ENCODE measurements around the gene SHD. TPM values are rescaled to one million over a fixed set of nuclear protein-coding genes. Genes with fewer than 3 reads are reported as not detected.
"Not testable (repeated sequence)": the region's sequence is repeated elsewhere in the genome, so short reads cannot be mapped to it uniquely, and the experiment has no call there.

SHD gene
- total RNA-seq, 2 experiments from 2014 or later: not detected

- no peak overlapping the region for H3K4me3 Mint-ChIP-seq
- DNase-seq (peak; percentile 83), ATAC-seq (peak; percentile 81)
- no peaks in the 10 kb centered on the region for H3K27me3 Mint-ChIP-seq
- ChIA-PET CTCF (interaction anchor here (0.5 to 4.4 kb wide), 31 partner anchors 10 to 1040 kb away, joined by 3 to 52 read pairs (median 4); partner anchors contain the start of genes CHAF1A, EBI3, HDGFL2 and MPND), POLR2A (interaction anchor here (0.5 to 1.5 kb wide), 8 partner anchors 31 to 133 kb away, joined by 3 to 9 read pairs (median 3); partner anchors contain the start of genes MPND, SH3GL1 and STAP2)
- peaks cover 14% of the 10 kb centered on the region for H3K4me1 Mint-ChIP-seq
- H3K9me3 Mint-ChIP-seq (ENCODE audit: low read depth): no peaks in the 10 kb centered on the region
- peaks cover 47% of the 10 kb centered on the region for H3K36me3 Mint-ChIP-seq (ENCODE audit: low read depth)
- intact Hi-C loops (cut with DNase I, micrococcal nuclease): loop anchor here (1.0 to 5.0 kb wide), 5 partner anchors 35 to 258 kb away; partner anchors contain the start of genes FSD1 (in 1 of the 2), SH3GL1 (in 1 of the 2) and TMIGD2 (in 1 of the 2)
- H3K27ac Mint-ChIP-seq: peak overlapping the region; percentile 9
These were observed 11.8 kb upstream of the SHD start for GRCh38 chr19:4267101-4267900.

- ATAC-seq: no peak
- CTCF ChIA-PET: interaction anchor here (0.6 to 4.4 kb wide), 15 partner anchors 10 to 1041 kb away, joined by 3 to 52 read pairs (median 5); partner anchors contain the start of genes EBI3, MPND and TMIGD2
- no peaks in the 10 kb centered on the region for H3K9me3 Mint-ChIP-seq (ENCODE audit: low read depth)
- no peaks in the 10 kb centered on the region for H3K27me3 Mint-ChIP-seq
- no peak overlapping the region for H3K4me3 Mint-ChIP-seq
- peaks cover 14% of the 10 kb centered on the region for H3K4me1 Mint-ChIP-seq
- intact Hi-C loops (cut with DNase I, micrococcal nuclease): loop anchor here (1.0 to 5.0 kb wide), 5 partner anchors 34 to 257 kb away; partner anchors contain the start of genes FSD1 (in 1 of the 2), SH3GL1 (in 1 of the 2) and TMIGD2 (in 1 of the 2)
- H3K36me3 Mint-ChIP-seq (ENCODE audit: low read depth): peaks cover 46% of the 10 kb centered on the region
- POLR2A ChIA-PET: interaction anchor here (0.7 to 1.2 kb wide), 3 partner anchors 30 to 102 kb away, joined by 3 read pairs; partner anchors contain the start of gene STAP2
- DNase-seq: no peak
- H3K27ac Mint-ChIP-seq: no peak overlapping the region
These were observed 10.9 kb upstream of the SHD start for GRCh38 chr19:4267901-4268815.

GRCh38 chr19:4268816-4269430 lies 10.1 kb upstream of the SHD start:
- CTCF ChIA-PET: interaction anchor here (0.9 to 4.4 kb wide), 6 partner anchors 9 to 84 kb away, joined by 3 to 52 read pairs (median 5); partner anchors contain the start of gene TMIGD2
- DNase-seq (no peak), ATAC-seq (no peak)
- Mint-ChIP-seq H3K27ac (no peak overlapping the region), H3K4me1 (peaks cover 11% of the 10 kb centered on the region), H3K4me3 (no peak overlapping the region), H3K36me3 (ENCODE audit: low read depth) (peaks cover 39% of the 10 kb centered on the region), H3K9me3 (ENCODE audit: low read depth) (no peaks in the 10 kb centered on the region), H3K27me3 (no peaks in the 10 kb centered on the region)
- POLR2A ChIA-PET: no interaction called here
- intact Hi-C loops (cut with DNase I, micrococcal nuclease): loop anchor here in 1 of 2 experiments (5.0 kb wide), 1 partner anchor 33 kb away; the partner anchor contains the start of genes FSD1 and TMIGD2

DNA sequence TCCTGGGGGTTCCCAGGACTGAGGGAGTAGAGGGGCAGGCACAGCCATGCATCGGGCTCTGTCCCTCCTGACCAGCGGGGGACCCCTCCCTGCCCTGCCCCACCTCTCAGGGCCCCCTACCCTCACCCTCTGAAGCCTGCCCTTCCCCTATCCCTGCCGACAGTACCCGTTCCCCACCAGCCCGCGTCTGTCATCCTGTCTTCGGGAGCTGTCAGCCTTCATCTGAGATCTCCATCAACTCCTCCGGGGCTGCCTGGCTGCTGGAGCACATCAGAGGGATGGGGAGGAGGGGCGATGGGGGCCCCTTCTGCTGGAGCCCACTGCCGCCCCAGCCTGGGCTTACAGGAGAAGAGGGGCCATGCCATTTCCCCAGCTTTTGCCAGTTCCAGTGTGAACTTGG lies 6.2 kb upstream of the SHD start:
- POLR2A ChIA-PET: no interaction called here
- no peak for ATAC-seq
- no peak for DNase-seq
- CTCF ChIA-PET: interaction anchor here (1.2 kb wide), 1 partner anchor 10 kb away, joined by 3 read pairs; no protein-coding TSS in a partner anchor
- Mint-ChIP-seq H3K4me1 (no peaks in the 10 kb centered on the region), H3K9me3 (ENCODE audit: low read depth) (no peaks in the 10 kb centered on the region), H3K36me3 (ENCODE audit: low read depth) (peaks cover 14% of the 10 kb centered on the region), H3K27me3 (peaks cover 2% of the 10 kb centered on the region), H3K27ac (no peak overlapping the region), H3K4me3 (no peak overlapping the region)
- intact Hi-C loops (cut with DNase I, micrococcal nuclease): no loop called here

- DNase-seq; H3K4me3 Mint-ChIP-seq; H3K27ac Mint-ChIP-seq; H3K9me3 Mint-ChIP-seq (ENCODE audit: low read depth); H3K27me3 Mint-ChIP-seq; ATAC-seq; intact Hi-C loops (cut with DNase I, micrococcal nuclease); H3K36me3 Mint-ChIP-seq (ENCODE audit: low read depth); H3K4me1 Mint-ChIP-seq; POLR2A ChIA-PET: not testable (repeated sequence)
- CTCF ChIA-PET: interaction anchor here (0.6 kb wide), 1 partner anchor 314 kb away, joined by 5 read pairs; no protein-coding TSS in a partner anchor
These were observed 4.8 kb upstream of the SHD start for GRCh38 chr19:4274321-4274686.

- DNase-seq: no peak
- Mint-ChIP-seq H3K27ac (no peak overlapping the region), H3K36me3 (ENCODE audit: low read depth) (peaks cover under 1% of the 10 kb centered on the region), H3K9me3 (ENCODE audit: low read depth) (no peaks in the 10 kb centered on the region), H3K27me3 (peaks cover 22% of the 10 kb centered on the region), H3K4me3 (no peak overlapping the region), H3K4me1 (peaks cover 2% of the 10 kb centered on the region)
- intact Hi-C loops (cut with DNase I, micrococcal nuclease): no loop called here
- ChIA-PET CTCF (interaction anchor here (0.7 to 2.4 kb wide), 4 partner anchors 9 to 290 kb away, joined by 3 to 8 read pairs (median 4); no protein-coding TSS in a partner anchor), POLR2A (interaction anchor here (0.6 kb wide), 1 partner anchor 60 kb away, joined by 3 read pairs; no protein-coding TSS in a partner anchor)
- ATAC-seq: no peak
These were observed 1.8 kb upstream of the SHD start for GRCh38 chr19:4277191-4277696.

DNA sequence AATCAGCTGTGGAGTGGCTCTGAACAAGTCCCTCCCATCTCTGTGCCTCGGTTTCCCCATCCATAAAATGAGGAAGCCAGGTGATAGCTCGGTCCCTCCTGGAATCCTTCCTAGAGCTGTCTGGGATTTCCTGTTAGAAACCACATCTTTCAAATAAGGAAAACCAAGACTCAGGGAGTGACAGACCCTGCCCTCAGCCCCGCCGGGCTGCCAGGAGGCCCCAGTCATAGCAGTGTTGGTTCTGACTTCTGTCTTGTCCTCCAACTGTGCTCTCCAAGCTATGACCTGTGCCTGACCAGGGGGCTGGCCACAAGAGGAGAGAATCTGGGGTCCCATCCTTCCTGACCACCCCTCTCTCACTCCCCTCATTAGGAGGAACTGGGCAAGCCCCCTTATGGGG lies 1.1 kb upstream of the SHD start:
- ATAC-seq: no peak
- ChIA-PET CTCF (interaction anchor here (1.0 to 2.4 kb wide), 3 partner anchors 9 to 290 kb away, joined by 3 to 8 read pairs (median 5); no protein-coding TSS in a partner anchor), POLR2A (interaction anchor here (0.7 kb wide), 1 partner anchor 41 kb away, joined by 3 read pairs; no protein-coding TSS in a partner anchor)
- Mint-ChIP-seq H3K36me3 (ENCODE audit: low read depth) (no peaks in the 10 kb centered on the region), H3K4me1 (peaks cover 2% of the 10 kb centered on the region), H3K27me3 (peaks cover 22% of the 10 kb centered on the region), H3K9me3 (ENCODE audit: low read depth) (no peaks in the 10 kb centered on the region), H3K4me3 (no peak overlapping the region), H3K27ac (no peak overlapping the region)
- intact Hi-C loops (cut with DNase I, micrococcal nuclease): no loop called here
- no peak for DNase-seq

DNA sequence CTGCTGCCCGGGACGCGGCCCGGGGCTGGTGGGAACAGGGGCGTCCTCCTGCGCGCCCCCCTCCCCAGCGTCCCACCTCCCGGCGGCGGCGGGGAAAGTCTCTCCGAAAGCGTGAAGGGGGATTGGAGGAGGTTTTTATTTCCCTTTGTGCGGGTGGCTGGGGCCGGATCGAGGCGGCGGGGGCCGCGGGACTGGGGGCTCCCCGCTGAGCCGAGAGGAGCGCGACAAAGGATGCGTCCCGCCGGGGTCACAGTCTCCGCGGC lies 132 bp downstream of the SHD start:
- no peak for DNase-seq
- Mint-ChIP-seq H3K9me3 (ENCODE audit: low read depth) (no peaks in the 10 kb centered on the region), H3K4me1 (peaks cover 2% of the 10 kb centered on the region), H3K4me3 (no peak overlapping the region), H3K27me3 (peaks cover 22% of the 10 kb centered on the region), H3K27ac (no peak overlapping the region), H3K36me3 (ENCODE audit: low read depth) (no peaks in the 10 kb centered on the region)
- ChIA-PET CTCF (no interaction called here), POLR2A (no interaction called here)
- intact Hi-C loops (cut with DNase I, micrococcal nuclease): no loop called here
- ATAC-seq: no peak

GRCh38 chr19:4279530-4280422 lies 710 bp downstream of the SHD start:
- Mint-ChIP-seq H3K27me3 (peaks cover 22% of the 10 kb centered on the region), H3K36me3 (ENCODE audit: low read depth) (no peaks in the 10 kb centered on the region), H3K9me3 (ENCODE audit: low read depth) (no peaks in the 10 kb centered on the region), H3K4me3 (no peak overlapping the region), H3K4me1 (peaks cover 2% of the 10 kb centered on the region), H3K27ac (no peak overlapping the region)
- ChIA-PET POLR2A (no interaction called here), CTCF (interaction anchor here (0.6 kb wide), 1 partner anchor 133 kb away, joined by 3 read pairs; no protein-coding TSS in a partner anchor)
- no peak for DNase-seq
- no peak for ATAC-seq
- intact Hi-C loops (cut with DNase I, micrococcal nuclease): no loop called here

All from activated CD4-positive, alpha-beta T cell treated with anti-CD3 and anti-CD28 coated beads for 36 hours (primary cell).